Measurements from ENCODE around the gene ALDH16A1. TPM values are rescaled to one million over a fixed set of nuclear protein-coding genes. Genes with fewer than 3 reads are reported as not detected.

Gene ALDH16A1
- total RNA-seq, 2 donors from 2014 or later: 24.9 to 31.5 TPM

GRCh38 chr19:49474542-49474924, 21.5 kb downstream of the ALDH16A1 start:
- intact Hi-C loops (cut with DNase I, micrococcal nuclease): no loop called here
- DNase-seq (no peak), ATAC-seq (no peak)

GRCh38 chr19:49475191-49475917, 22.3 kb downstream of the ALDH16A1 start:
- intact Hi-C loops (cut with DNase I, micrococcal nuclease): no loop called here
- DNase-seq (no peak), ATAC-seq (no peak)

GRCh38 chr19:49475995-49476880, 23.2 kb downstream of the ALDH16A1 start:
- intact Hi-C loops (cut with DNase I, micrococcal nuclease): no loop called here
- no peak for ATAC-seq
- DNase-seq: peak in 1 of 2 donors; percentile 44

GRCh38 chr19:49479975-49480628, 27.1 kb downstream of the ALDH16A1 start:
- ATAC-seq: no peak

GRCh38 chr19:49481020-49481683, 28.1 kb downstream of the ALDH16A1 start:
- DNase-seq (no peak), ATAC-seq (no peak)
- intact Hi-C loops (cut with DNase I, micrococcal nuclease): no loop called here

More at GRCh38 chr19:49479975-49480628, 27.1 kb downstream of the ALDH16A1 start:
- intact Hi-C loops (cut with DNase I, micrococcal nuclease): no loop called here
- DNase-seq: no peak

GRCh38 chr19:49486232-49486631, 33.2 kb downstream of the ALDH16A1 start:
- intact Hi-C loops (cut with DNase I, micrococcal nuclease): no loop called here
- no peak for DNase-seq
- no peak for ATAC-seq

GRCh38 chr19:49486710-49487276, 33.8 kb downstream of the ALDH16A1 start:
- ATAC-seq (no peak), DNase-seq (no peak)
- intact Hi-C loops (cut with DNase I, micrococcal nuclease): no loop called here

- intact Hi-C loops (cut with DNase I, micrococcal nuclease): no loop called here
- peak; percentile 100 for DNase-seq
Measured at GRCh38 chr19:49487277-49488045, 34.4 kb downstream of the ALDH16A1 start, which contains the start of gene RPL13A. Gene RPL13A, plus strand, starts transcription at chr19:49487608. Its CDS starts 22 bp downstream, at chr19:49487630.

GRCh38 chr19:49488046-49488862, 35.2 kb downstream of the ALDH16A1 start:
- DNase-seq: peak in 1 of 2 donors; percentile 22
- intact Hi-C loops (cut with DNase I, micrococcal nuclease): no loop called here
- peak; percentile 5 for ATAC-seq

More at GRCh38 chr19:49487277-49488045, 34.4 kb downstream of the ALDH16A1 start, which contains the start of gene RPL13A:
- ATAC-seq: peak; percentile 89

GRCh38 chr19:49488863-49489537, 36.0 kb downstream of the ALDH16A1 start:
- ATAC-seq (no peak), DNase-seq (no peak)
- intact Hi-C loops (cut with DNase I, micrococcal nuclease): no loop called here

- intact Hi-C loops (cut with DNase I, micrococcal nuclease): no loop called here
- ATAC-seq: no peak
- DNase-seq: no peak
Measured at GRCh38 chr19:49489601-49490167, 36.7 kb downstream of the ALDH16A1 start.

GRCh38 chr19:49490287-49491029, 37.4 kb downstream of the ALDH16A1 start:
- intact Hi-C loops (cut with DNase I, micrococcal nuclease): no loop called here
- no peak for ATAC-seq

GRCh38 chr19:49491030-49491803, 38.2 kb downstream of the ALDH16A1 start:
- intact Hi-C loops (cut with DNase I, micrococcal nuclease): no loop called here
- DNase-seq (peak in 1 of 2 donors; percentile 28), ATAC-seq (no peak)

More at GRCh38 chr19:49490287-49491029, 37.4 kb downstream of the ALDH16A1 start:
- peak in 1 of 2 donors; percentile 29 for DNase-seq

- ATAC-seq (no peak), DNase-seq (no peak)
- intact Hi-C loops (cut with DNase I, micrococcal nuclease): no loop called here
Measured at GRCh38 chr19:49491804-49492572, 39.0 kb downstream of the ALDH16A1 start.

All from left colon (tissue), 2 donors.